Placental pericyte (primary cell): ENCODE results near the gene TNIP3. TPM values are rescaled to one million over a fixed set of nuclear protein-coding genes. Genes with fewer than 3 reads are reported as not detected.

ENCODE experiments used
- small RNA-seq: library from RNA; depleted of rRNA; stranded (forward); fragments of <200 nt; gene quantifications from one replicate; pipeline ENCODE3, GENCODE V24; 2012; ENCODE audit warnings: low replicate concordance
- total RNA-seq: library from RNA; depleted of rRNA; stranded (reverse); fragments of >200 nt; gene quantifications from 2 replicates; pipeline ENCODE4 v1.2.3, GENCODE V29; 2012

The TNIP3 gene, protein sequence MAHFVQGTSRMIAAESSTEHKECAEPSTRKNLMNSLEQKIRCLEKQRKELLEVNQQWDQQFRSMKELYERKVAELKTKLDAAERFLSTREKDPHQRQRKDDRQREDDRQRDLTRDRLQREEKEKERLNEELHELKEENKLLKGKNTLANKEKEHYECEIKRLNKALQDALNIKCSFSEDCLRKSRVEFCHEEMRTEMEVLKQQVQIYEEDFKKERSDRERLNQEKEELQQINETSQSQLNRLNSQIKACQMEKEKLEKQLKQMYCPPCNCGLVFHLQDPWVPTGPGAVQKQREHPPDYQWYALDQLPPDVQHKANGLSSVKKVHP
- total RNA-seq, result 0.22 and 1.3 TPM in 2 replicates

DNA sequence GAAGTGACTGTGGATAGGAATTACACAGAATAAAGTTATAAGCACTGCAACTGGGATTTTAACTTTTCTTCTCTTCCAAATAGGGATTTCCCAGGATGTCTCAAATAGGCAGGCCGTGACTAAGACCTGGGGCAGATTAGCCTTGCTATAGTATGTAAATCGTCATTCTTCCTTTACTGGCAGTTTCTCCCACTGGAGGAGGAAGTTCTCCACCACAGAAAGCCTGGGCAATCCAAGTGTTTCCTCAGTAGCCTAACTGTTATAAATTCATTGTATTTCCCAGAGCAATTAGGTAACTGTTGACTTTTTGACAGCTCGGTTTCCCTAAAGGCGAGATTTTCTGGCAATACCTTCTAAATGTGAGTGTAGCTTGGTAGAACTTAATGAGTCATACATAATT is at the start of gene TNIP3:
TSS of gene TNIP3 (minus strand) at position 31 of the 400 bp plus-strand sequence. CDS start 196 bp downstream, outside the sequence.

Small RNA genes lying within 50 kb of the gene (small RNA-seq; reads per million reads assigned to genes)
- gene RNU6-948P, result not detected

Other genes with a start within 250 kb of the TNIP3 start
- gene PRDM5, start 241.6 kb downstream of the TNIP3 start, total RNA-seq, result 15.3 and 21.5 TPM in 2 replicates
- 0.43 TPM in 1 of 2 replicates, not detected in the other for gene NDNF, start 91.8 kb downstream of the TNIP3 start, total RNA-seq
- gene QRFPR, start 216.7 kb upstream of the TNIP3 start, total RNA-seq, result not detected in 2 replicates